Trophoblast cell (in vitro differentiated cells and primary cell): Measurements from ENCODE around the gene LDLRAD2. TPM values are rescaled to one million over a fixed set of nuclear protein-coding genes. Genes with fewer than 3 reads are reported as not detected.

Experiments
- DNase-seq, 2 donors: peaks; one replicate each; pipeline ENCODE4 v3.0.0-alpha.2; 2016
- H2AFZ ChIP-seq: 2 replicates; pipeline ENCODE4 v1.6.1; 2013; ENCODE audit warnings: low read length, moderate library complexity, mild to moderate bottlenecking; ENCODE audit not compliant: insufficient read depth, poor library complexity
- H2AK5ac ChIP-seq: 2 replicates; pipeline ENCODE4 v1.6.1; 2013; ENCODE audit warnings: mild to moderate bottlenecking, low read length
- H2BK120ac ChIP-seq: 2 replicates; pipeline ENCODE4 v1.6.1; 2013; ENCODE audit warnings: low read length, mild to moderate bottlenecking, moderate library complexity; ENCODE audit not compliant: insufficient read depth, poor library complexity
- H2BK12ac ChIP-seq: 2 replicates; pipeline ENCODE4 v1.6.1; 2013; ENCODE audit warnings: mild to moderate bottlenecking, low read length, moderate library complexity
- H2BK5ac ChIP-seq: 2 replicates; pipeline ENCODE4 v1.6.1; 2013; ENCODE audit warnings: low read length, low read depth, moderate library complexity, mild to moderate bottlenecking; ENCODE audit not compliant: poor library complexity
- H3K14ac ChIP-seq: 2 replicates; pipeline ENCODE4 v1.6.1; 2013; ENCODE audit warnings: mild to moderate bottlenecking, low read length
- H3K18ac ChIP-seq: 2 replicates; pipeline ENCODE4 v1.6.1; 2013; ENCODE audit warnings: mild to moderate bottlenecking, low read length
- H3K23ac ChIP-seq: 2 replicates; pipeline ENCODE4 v1.6.1; 2013; ENCODE audit warnings: low read length
- H3K27ac ChIP-seq: 2 replicates; pipeline ENCODE4 v1.5.1; 2013; ENCODE audit warnings: low read depth, mild to moderate bottlenecking, inconsistent platforms, low read length, moderate library complexity
- H3K27me3 ChIP-seq: 2 replicates; pipeline ENCODE4 v1.6.1; 2013; ENCODE audit warnings: inconsistent platforms, mild to moderate bottlenecking, low read length, moderate library complexity; ENCODE audit not compliant: insufficient read depth
- H3K36me3 ChIP-seq, 2 experiments: 1 replicate in 1 of 2; 2 replicates in 1 of 2; pipeline ENCODE4 v1.6.1; 2013; ENCODE audit warnings: low read length in 2 of 2, mild to moderate bottlenecking in 2 of 2, moderate library complexity in 1 of 2; ENCODE audit not compliant: insufficient read depth in 2 of 2, control insufficient read depth in 1 of 2
- H3K4ac ChIP-seq: 2 replicates; pipeline ENCODE4 v1.6.1; 2013; ENCODE audit warnings: low read depth, mild to moderate bottlenecking, low read length, moderate library complexity
- H3K4me1 ChIP-seq, 2 experiments: 1 replicate in 1 of 2; 2 replicates in 1 of 2; pipeline ENCODE4 v1.6.1; 2013; ENCODE audit warnings: low read length in 2 of 2, mild to moderate bottlenecking in 2 of 2, moderate library complexity in 1 of 2; ENCODE audit not compliant: insufficient read depth in 2 of 2, control insufficient read depth in 1 of 2
- H3K4me2 ChIP-seq: 2 replicates; pipeline ENCODE4 v1.6.1; 2013; ENCODE audit warnings: inconsistent platforms, mild to moderate bottlenecking, low read length, moderate library complexity
- H3K4me3 ChIP-seq: 2 replicates; pipeline ENCODE4 v1.5.1; 2013; ENCODE audit warnings: mild to moderate bottlenecking, low read depth, low read length, inconsistent platforms
- H3K79me1 ChIP-seq: one replicate; pipeline ENCODE4 v1.6.1; 2013; ENCODE audit warnings: low read length
- H3K79me2 ChIP-seq: 2 replicates; pipeline ENCODE4 v1.6.1; 2013; ENCODE audit warnings: low read length, mild to moderate bottlenecking; ENCODE audit not compliant: control insufficient read depth, insufficient read depth, poor library complexity
- H3K9ac ChIP-seq: 2 replicates; pipeline ENCODE4 v1.6.1; 2013; ENCODE audit warnings: mild to moderate bottlenecking, low read length
- H3K9me3 ChIP-seq: 2 replicates; pipeline ENCODE4 v1.6.1; 2013; ENCODE audit warnings: low read depth, mild to moderate bottlenecking, control low read depth, inconsistent platforms, low read length; ENCODE audit not compliant: insufficient read depth
- H4K12ac ChIP-seq: 2 replicates; pipeline ENCODE4 v1.6.1; 2013; ENCODE audit warnings: low read depth, mild to moderate bottlenecking, low read length, moderate library complexity
- H4K8ac ChIP-seq: 2 replicates; pipeline ENCODE4 v1.6.1; 2013; ENCODE audit warnings: low read depth, mild to moderate bottlenecking, low read length, moderate library complexity
- H4K91ac ChIP-seq: one replicate; pipeline ENCODE4 v1.6.1; 2013; ENCODE audit warnings: low read depth, mild to moderate bottlenecking, low read length, moderate library complexity
- WGBS: extraction: QIAGEN DNeasy Blood & Tissue Kit; methylation state at CpG from one replicate; pipeline ENCODE4 v1.1.7; 2013; ENCODE audit warnings: missing lambda C conversion rate; ENCODE audit not compliant: insufficient read length, insufficient coverage; ENCODE audit errors: extremely low coverage; 5-methylcytosine and 5-hydroxymethylcytosine counted together
- polyA plus RNA-seq: library from polyadenylated mRNA; stranded (reverse); fragments of 200-250 nt; gene quantifications from 2 replicates; pipeline ENCODE4 v1.2.3, GENCODE V29; 2013

LDLRAD2 gene, protein sequence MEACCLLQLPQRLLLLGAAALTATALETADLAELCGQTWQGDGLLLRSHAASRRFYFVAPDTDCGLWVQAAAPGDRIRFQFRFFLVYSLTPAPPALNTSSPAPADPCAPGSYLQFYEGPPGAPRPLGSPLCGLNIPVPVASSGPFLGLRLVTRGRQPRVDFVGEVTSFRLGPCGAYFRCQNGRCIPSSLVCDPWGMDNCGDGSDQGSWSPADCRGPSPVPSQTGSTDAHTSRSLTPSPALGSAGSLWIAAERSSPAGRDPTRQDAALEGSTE
- polyA plus RNA-seq: 0.08 and 0.10 TPM in 2 replicates

DNA sequence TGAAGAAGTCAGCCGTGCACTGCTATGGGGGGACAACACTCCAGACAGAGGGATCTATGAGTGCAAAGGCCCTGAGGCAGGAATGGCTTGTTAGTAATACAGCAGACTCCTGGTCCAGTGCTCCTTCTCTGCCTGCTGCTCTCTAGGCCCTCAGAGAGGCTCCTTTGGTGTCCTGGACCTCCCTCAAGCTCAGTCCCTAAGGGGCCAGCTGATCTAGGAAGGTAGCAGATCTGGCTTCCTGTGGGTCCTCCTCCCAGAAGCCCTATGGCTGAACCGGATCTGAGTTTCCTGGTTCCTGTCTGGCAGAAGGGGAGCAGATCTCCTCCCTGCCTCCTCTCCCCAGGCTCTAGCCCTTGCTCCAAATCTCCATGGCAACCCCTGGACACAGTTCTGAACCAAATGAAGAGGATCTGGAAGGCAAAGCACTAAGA, at the start of gene LDLRAD2:
LDLRAD2 (plus strand) TSS at position 391 of the 431 bp plus-strand sequence. CDS start 187 bp downstream, outside the sequence.
- H4K12ac ChIP-seq: no peak within 1 kb of the TSS
- H2BK120ac ChIP-seq: no peak within 1 kb of the TSS
- no peak within 1 kb of the TSS for H3K14ac ChIP-seq
- peak in 1 of 2 donors; percentile 38 for DNase-seq
- no peaks in the 10 kb centered on the region for H3K27me3 ChIP-seq
- H3K79me1 ChIP-seq: peaks cover 3% of the 10 kb centered on the region
- H3K4me1 ChIP-seq: peaks cover 2% of the 10 kb centered on the region in 2 experiments
- no peaks in the 10 kb centered on the region for H3K9me3 ChIP-seq
- H3K18ac ChIP-seq: no peak within 1 kb of the TSS
- H3K4me3 ChIP-seq: no peak within 1 kb of the TSS
- H3K4ac ChIP-seq: no peak within 1 kb of the TSS
- no CpG with 5 or more reads among the region's 2 CpGs for WGBS
- H3K23ac ChIP-seq: no peak within 1 kb of the TSS
- no peak within 1 kb of the TSS for H2BK12ac ChIP-seq
- H4K8ac ChIP-seq: peak within 1 kb of the TSS; percentile 44
- H2BK5ac ChIP-seq: no peak within 1 kb of the TSS
- no peak within 1 kb of the TSS for H3K4me2 ChIP-seq
- H2AK5ac ChIP-seq: no peak within 1 kb of the TSS
- no peak within 1 kb of the TSS for H2AFZ ChIP-seq
- H4K91ac ChIP-seq: no peak within 1 kb of the TSS
- no peak within 1 kb of the TSS for H3K9ac ChIP-seq
- no peaks in the 10 kb centered on the region for H3K79me2 ChIP-seq
- H3K27ac ChIP-seq: no peak within 1 kb of the TSS
- H3K36me3 ChIP-seq: no peaks in the 10 kb centered on the region

GRCh38 chr1:21763236-21763635, 48.8 kb upstream of the LDLRAD2 start:
- Histone ChIP-seq H2BK12ac (no peak overlapping the region), H3K27ac (no peak overlapping the region), H3K9ac (no peak overlapping the region), H3K79me1 (no peaks in the 10 kb centered on the region), H3K4ac (no peak overlapping the region), H4K8ac (no peak overlapping the region), H4K12ac (no peak overlapping the region), H3K9me3 (no peaks in the 10 kb centered on the region), H3K4me1 (no peaks in the 10 kb centered on the region), H3K36me3 (peaks cover 0 to 1% of the 10 kb centered on the region in 2 experiments), H3K14ac (no peak overlapping the region), H2AK5ac (no peak overlapping the region), H2AFZ (no peak overlapping the region), H3K4me2 (no peak overlapping the region), H3K23ac (no peak overlapping the region), H4K91ac (no peak overlapping the region), H2BK5ac (no peak overlapping the region), H3K4me3 (no peak overlapping the region), H2BK120ac (no peak overlapping the region), H3K18ac (no peak overlapping the region), H3K27me3 (no peaks in the 10 kb centered on the region), H3K79me2 (peaks cover 10% of the 10 kb centered on the region)
- no peak for DNase-seq
- no CpG with 5 or more reads among the region's 10 CpGs for WGBS

GRCh38 chr1:21763694-21764419, 48.2 kb upstream of the LDLRAD2 start:
- H3K18ac ChIP-seq: no peak overlapping the region
- no peak overlapping the region for H3K27ac ChIP-seq
- H3K9me3 ChIP-seq: no peaks in the 10 kb centered on the region
- H3K9ac ChIP-seq: no peak overlapping the region
- peaks cover 10% of the 10 kb centered on the region for H3K79me2 ChIP-seq
- no peak overlapping the region for H2BK5ac ChIP-seq
- no peak overlapping the region for H4K8ac ChIP-seq
- H4K12ac ChIP-seq: no peak overlapping the region
- no peak for DNase-seq
- H2AK5ac ChIP-seq: no peak overlapping the region
- no peak overlapping the region for H2AFZ ChIP-seq
- no CpG with 5 or more reads among the region's 7 CpGs for WGBS
- no peak overlapping the region for H3K14ac ChIP-seq
- no peak overlapping the region for H4K91ac ChIP-seq
- no peak overlapping the region for H3K4me2 ChIP-seq
- no peak overlapping the region for H2BK12ac ChIP-seq
- peak overlapping the region; percentile 42 for H3K4ac ChIP-seq
- no peak overlapping the region for H3K4me3 ChIP-seq
- no peak overlapping the region for H3K23ac ChIP-seq
- no peaks in the 10 kb centered on the region for H3K36me3 ChIP-seq
- no peak overlapping the region for H2BK120ac ChIP-seq
- no peaks in the 10 kb centered on the region for H3K27me3 ChIP-seq
- no peaks in the 10 kb centered on the region for H3K4me1 ChIP-seq
- H3K79me1 ChIP-seq: no peaks in the 10 kb centered on the region

DNA sequence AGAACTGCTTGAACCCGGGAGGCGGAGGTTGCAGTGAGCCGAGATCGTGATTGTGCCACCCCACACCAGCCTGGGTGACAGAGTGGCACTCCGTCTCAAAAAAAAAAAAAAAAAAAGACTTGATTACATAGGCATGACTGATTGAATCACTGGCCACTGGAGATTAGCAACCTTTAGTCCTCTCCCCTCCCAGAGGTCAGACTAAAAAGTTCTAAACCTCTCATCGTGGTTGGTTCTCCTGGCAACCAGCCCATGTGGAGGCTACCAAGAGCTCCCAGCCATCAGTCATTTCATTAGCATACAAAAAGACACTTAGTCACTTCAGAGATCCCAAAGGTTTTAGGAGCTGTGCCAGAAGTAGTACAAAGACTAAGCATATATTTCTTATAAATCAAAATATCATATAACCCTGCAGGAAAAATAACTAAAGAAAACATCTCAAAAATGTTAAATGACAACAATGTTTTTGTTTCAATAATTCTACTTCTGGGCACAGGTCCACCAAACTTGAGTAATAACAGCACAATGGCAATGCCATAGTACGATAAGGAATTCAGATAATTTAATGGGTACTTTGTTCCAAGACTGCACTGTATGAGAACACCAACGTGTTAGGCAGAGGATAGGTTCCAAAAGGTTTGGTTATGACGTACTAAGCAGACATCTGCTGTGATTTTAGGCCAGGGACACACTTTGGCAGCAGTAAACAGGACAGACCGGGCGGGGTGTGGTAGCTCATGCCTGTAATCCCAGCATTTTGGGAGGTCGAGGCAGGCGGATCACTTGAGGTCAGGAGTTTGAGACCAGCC, 47.2 kb upstream of the LDLRAD2 start:
- peaks cover 10% of the 10 kb centered on the region for H3K79me2 ChIP-seq
- H4K8ac ChIP-seq: no peak overlapping the region
- no peaks in the 10 kb centered on the region for H3K79me1 ChIP-seq
- H3K4ac ChIP-seq: peak overlapping the region; percentile 15
- H2AK5ac ChIP-seq: no peak overlapping the region
- no peak overlapping the region for H2BK120ac ChIP-seq
- peak in 1 of 2 donors; percentile 6 for DNase-seq
- no CpG with 5 or more reads among the region's 13 CpGs for WGBS
- H3K4me3 ChIP-seq: no peak overlapping the region
- H3K23ac ChIP-seq: no peak overlapping the region
- no peak overlapping the region for H2AFZ ChIP-seq
- H3K9me3 ChIP-seq: no peaks in the 10 kb centered on the region
- no peaks in the 10 kb centered on the region for H3K4me1 ChIP-seq
- no peak overlapping the region for H3K4me2 ChIP-seq
- no peak overlapping the region for H3K14ac ChIP-seq
- H3K27me3 ChIP-seq: no peaks in the 10 kb centered on the region
- H3K18ac ChIP-seq: no peak overlapping the region
- no peak overlapping the region for H2BK5ac ChIP-seq
- H3K27ac ChIP-seq: no peak overlapping the region
- no peak overlapping the region for H2BK12ac ChIP-seq
- H4K12ac ChIP-seq: no peak overlapping the region
- H4K91ac ChIP-seq: no peak overlapping the region
- no peaks in the 10 kb centered on the region for H3K36me3 ChIP-seq
- no peak overlapping the region for H3K9ac ChIP-seq
